Epithelial cell of proximal tubule (primary cell): ENCODE measurements around the gene KSR2. TPM values are rescaled to one million over a fixed set of nuclear protein-coding genes. Genes with fewer than 3 reads are reported as not detected.

Experiments used
- DNase-seq: peaks from one replicate; pipeline ENCODE4 v3.0.0-alpha.2; 2011; ENCODE audit warnings: low read depth
- H3K4me3 ChIP-seq: 2 replicates; pipeline ENCODE4 v1.5.1; 2011; ENCODE audit warnings: low read depth, mild to moderate bottlenecking, low read length
- CTCF ChIP-seq: conservative IDR thresholded peaks from 2 replicates; pipeline ENCODE4 v1.5.1; 2012; ENCODE audit warnings: low read depth, mild to moderate bottlenecking, low read length
- total RNA-seq: library from RNA; depleted of rRNA; stranded (reverse); fragments of >200 nt; gene quantifications from 2 replicates; pipeline ENCODE4 v1.2.3, GENCODE V29; 2015

Gene KSR2
- total RNA-seq, 1 donor from 2014 or later: 0.29 TPM

GRCh38 chr12:117790948-117791347 lies 177.8 kb downstream of the KSR2 start:
- TF ChIP-seq CTCF: no peak
- H3K4me3 ChIP-seq: no peak overlapping the region
- no peak for DNase-seq

- no peak for DNase-seq
- H3K4me3 ChIP-seq: no peak overlapping the region
- no peak for TF ChIP-seq CTCF
These were observed 178.6 kb downstream of the KSR2 start for GRCh38 chr12:117790198-117790597.

- TF ChIP-seq CTCF: no peak
- DNase-seq: no peak
- H3K4me3 ChIP-seq: no peak overlapping the region
These were observed 179.4 kb downstream of the KSR2 start for GRCh38 chr12:117789195-117789912.

- no peak for DNase-seq
- TF ChIP-seq CTCF: no peak
These were observed 190.1 kb downstream of the KSR2 start for GRCh38 chr12:117778656-117779055.

GRCh38 chr12:117774941-117775775 lies 193.6 kb downstream of the KSR2 start:
- no peak for TF ChIP-seq CTCF
- DNase-seq: no peak
- H3K4me3 ChIP-seq: no peak overlapping the region

More at GRCh38 chr12:117778656-117779055, 190.1 kb downstream of the KSR2 start:
- H3K4me3 ChIP-seq: no peak overlapping the region

GRCh38 chr12:117768860-117769259 lies 199.9 kb downstream of the KSR2 start:
- TF ChIP-seq CTCF: no peak
- H3K4me3 ChIP-seq: no peak overlapping the region
- no peak for DNase-seq

GRCh38 chr12:117766008-117766407 lies 202.8 kb downstream of the KSR2 start:
- no peak for TF ChIP-seq CTCF
- H3K4me3 ChIP-seq: no peak overlapping the region
- DNase-seq: no peak
